GM18858 (cell line): ENCODE results near the gene AKAP13.

ENCODE experiments used
- ATAC-seq: cut with Tn5 transposase; IDR thresholded peaks from one replicate; pipeline ENCODE4 v1.9.1; 2021; ENCODE audit not compliant: unreplicated experiment

The AKAP13 gene

DNA sequence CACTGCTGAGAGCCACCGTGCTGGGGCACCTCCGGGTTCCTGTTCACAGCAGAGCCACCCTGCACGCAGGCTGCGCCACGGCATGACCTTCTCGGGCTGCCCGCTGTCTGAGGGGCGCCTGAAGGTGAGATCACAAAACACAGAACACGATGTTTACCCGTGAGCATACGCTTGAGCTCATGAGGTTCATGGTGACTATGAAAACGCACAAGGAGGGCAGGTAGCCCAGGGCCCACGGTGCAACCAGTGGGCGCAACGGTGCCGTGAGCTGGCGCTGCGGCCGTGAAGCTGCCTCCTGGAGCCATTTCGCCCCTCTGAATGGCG, 378.2 kb downstream of the AKAP13 start:
- no peak for ATAC-seq

DNA sequence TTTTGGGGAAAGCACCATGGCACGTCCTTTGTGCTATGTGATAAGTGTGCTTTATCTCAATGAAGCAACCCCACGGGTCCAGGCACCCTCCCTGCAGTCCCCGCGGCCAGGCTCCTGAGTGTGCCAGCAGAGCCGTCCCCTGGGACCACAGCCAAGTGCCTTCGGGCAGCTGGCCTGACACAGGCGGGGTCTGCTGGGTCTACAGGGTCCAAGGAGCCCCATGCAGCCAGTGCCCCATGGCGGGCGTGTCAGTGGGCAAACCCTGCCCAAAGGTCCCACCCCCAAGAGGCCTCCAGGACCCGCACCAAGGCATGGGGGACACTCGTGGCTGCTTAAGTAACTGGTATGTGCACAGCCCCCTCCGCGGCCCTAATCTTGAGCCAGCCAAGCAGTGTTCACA, 379.0 kb downstream of the AKAP13 start:
- ATAC-seq = no peak

DNA sequence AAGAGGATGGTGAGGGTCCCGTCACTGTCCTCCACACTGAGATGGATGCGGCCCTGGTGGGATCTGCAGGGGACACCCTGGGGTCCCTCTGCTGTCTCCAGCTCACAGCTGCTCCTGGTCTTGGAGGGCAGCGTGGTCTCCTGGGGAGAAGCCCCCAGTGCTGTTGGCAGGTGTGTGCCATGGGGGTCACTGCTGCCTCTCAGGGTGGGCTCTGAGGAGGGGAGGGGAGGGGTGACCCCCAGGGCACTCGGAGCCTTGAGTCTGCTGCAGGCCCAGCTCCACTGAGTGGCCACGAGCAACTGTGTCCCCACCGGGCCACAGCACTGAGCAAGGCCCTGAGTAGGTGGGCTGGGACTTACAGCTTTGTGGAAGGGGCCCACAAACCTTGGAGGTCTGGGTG, 379.6 kb downstream of the AKAP13 start:
- no peak for ATAC-seq

DNA sequence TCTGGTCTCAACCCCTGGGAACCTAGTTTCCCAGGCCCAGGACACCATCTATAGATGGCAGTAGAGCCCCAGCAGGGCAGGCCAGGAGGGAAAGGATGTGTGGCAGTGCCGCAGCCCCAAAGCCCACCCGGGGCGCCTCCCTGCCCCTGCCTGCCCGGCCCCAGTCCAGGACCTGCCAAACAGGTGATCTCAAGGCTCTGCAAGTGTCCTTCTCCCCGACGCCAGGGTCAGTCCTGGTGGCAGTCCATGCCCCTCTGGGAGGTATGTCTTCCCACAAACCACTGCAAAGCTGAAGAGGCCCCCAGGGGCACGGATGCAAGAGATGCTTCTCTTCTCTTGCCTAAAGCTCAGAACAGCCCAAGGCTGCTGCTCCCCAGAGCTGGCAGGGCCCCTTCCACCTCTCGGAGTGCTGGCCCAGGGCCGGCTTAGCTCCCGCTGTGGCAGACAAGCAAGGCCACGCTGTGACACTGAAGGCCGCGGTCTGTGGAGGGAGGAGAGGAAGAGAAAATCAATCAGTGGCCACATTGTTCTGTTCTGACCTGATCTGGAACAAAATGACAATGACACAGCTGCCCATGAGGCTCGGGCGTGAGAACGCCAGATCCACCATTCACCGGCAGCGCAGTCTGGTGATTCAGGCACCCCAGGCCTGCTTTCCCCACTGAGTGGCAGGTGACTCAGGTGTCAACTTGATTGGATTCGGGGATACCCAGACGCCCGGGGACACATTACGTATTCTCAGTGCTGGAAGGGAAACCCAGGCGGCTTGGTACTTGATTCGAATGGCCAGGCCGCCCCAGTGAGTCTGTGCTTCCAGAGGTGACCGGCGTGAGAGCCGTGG, 380.3 kb downstream of the AKAP13 start:
- no peak for ATAC-seq

DNA sequence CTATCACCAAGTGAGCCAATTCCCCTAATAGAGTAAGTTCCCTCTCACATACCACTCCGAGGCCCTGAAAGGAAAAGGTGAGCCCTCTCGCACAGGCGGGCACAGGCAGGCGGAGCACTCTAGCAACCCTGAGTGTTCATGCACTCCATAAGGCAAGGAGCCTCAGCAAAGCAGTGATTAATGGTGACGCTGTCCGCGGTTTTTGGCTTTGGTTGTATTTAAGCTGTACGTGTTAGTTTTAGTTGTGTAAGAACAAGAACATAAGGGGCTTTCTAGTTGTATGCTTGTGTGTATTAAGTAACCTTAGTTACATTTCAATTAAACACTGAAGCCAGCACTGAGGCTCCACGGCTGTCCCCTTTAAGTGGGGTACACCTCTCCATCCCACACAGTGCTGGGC, 381.2 kb downstream of the AKAP13 start:
- ATAC-seq = no peak

DNA sequence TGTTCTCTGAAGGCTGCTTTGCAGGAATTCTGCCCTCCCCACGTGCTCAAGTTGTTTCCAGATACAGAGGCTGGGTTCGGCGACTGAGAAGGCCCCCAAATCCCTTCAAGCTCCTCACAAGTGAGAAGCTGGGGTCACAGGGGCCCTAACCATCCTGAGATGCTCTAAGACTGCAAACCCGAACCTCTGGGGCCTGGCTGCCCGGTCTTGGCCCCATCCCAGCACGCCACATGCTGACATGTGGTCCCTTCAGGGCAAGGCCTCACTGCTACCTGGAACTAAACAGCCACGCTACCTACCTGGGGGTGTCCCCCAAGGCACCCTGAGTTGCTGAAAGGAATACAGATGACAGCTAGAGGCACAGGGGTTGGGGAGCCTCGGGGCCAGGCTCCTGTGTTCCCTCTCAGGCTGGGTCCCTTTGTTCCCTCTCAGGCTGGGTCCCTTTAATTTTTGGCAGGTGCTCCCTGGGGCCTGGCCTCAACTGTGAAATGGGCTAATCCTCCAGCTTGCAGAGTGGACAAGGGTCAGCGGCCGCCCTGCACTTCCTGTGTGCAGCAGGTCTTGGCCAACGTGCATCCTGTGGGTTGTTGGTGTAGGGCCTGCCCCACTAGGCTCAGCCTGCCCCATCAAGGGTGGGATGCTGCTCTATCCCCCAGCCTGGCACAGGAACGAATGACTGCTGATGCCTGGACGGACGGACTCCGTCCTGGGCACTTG, 381.8 kb downstream of the AKAP13 start:
- no peak for ATAC-seq

DNA sequence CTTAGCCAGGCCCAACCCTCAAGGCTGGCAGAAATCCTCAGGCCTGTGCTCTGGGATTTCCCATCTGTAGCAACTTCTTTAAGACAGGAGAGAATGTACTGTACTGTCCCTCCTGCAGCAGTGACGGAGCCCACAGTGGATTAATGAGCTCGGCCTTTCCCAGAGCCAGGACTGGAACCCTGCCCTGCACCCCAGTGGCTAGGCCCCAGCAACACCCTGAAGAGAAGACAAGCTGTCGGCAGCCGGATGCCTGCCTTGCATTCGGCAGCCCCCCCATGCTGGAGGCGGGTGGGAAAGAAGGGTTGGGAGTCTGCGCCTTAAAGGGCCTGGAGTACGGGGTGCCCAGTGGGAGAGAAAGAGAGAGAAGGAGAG, 382.3 kb downstream of the AKAP13 start:
- no peak for ATAC-seq

DNA sequence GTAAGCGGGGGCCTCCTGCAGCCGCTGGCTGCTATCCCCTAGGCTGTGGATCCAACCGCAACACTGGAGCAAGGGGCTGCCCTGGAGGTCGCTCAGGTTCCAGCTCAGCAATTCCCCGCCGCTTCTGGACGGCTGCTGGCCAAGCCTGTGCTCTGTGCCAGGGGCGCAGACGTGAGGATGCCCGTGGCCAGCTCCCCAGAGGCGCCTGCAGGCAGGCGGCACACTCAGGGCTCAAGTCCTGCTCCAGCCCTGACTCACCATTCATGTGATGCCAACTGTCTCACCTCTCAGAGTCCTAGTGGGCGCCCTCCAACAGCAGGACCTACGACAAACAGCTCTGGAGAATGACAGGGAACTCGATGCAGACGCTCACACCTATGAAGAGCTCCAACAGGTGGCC, 382.8 kb downstream of the AKAP13 start:
- ATAC-seq = no peak

DNA sequence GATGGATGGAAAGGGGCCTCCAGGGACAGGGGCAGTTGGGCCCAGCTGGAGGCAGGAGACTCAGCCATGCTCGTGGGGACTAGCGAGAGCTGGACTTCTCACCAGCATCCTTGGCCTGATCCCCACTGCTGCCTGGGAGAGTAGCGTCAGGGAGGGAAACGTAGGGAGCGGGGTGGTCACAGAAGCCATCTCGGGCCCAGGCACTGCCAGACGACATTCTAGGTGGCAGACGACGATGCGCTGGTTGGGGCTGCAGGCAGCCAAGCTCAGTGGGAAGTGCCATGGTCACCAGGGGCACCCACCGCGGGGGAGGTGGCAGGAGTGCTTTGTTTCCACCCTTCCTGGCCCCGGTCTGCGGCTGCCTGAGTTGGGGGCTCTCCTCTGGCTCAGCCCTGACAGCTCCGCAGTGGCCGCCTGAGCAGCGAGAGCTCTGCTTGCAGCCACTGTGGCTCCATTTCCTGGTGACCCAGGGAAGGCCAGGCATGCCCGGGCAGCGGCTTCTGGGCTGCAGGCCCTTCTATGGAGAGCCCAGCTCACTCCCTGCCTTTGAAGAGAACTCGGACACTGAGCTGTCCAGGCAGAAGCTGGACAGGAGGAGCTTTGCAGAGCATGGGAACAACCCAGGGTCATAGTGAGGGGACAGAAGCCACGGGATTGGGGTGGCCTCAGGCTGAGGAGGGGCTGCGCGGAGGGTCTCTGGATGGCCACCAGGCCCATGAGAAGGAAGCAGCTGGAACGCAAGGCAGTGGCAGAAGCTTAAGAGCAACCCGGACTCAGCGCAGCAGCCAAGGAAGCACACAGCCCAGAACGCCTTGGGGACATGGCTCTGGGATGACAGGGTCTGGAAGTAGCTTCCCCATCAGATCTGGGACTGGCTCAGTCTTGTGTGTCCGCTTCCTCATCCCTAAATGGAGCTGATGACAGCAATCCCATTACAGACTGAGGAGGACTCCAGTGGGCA, 383.6 kb downstream of the AKAP13 start:
- ATAC-seq = no peak

DNA sequence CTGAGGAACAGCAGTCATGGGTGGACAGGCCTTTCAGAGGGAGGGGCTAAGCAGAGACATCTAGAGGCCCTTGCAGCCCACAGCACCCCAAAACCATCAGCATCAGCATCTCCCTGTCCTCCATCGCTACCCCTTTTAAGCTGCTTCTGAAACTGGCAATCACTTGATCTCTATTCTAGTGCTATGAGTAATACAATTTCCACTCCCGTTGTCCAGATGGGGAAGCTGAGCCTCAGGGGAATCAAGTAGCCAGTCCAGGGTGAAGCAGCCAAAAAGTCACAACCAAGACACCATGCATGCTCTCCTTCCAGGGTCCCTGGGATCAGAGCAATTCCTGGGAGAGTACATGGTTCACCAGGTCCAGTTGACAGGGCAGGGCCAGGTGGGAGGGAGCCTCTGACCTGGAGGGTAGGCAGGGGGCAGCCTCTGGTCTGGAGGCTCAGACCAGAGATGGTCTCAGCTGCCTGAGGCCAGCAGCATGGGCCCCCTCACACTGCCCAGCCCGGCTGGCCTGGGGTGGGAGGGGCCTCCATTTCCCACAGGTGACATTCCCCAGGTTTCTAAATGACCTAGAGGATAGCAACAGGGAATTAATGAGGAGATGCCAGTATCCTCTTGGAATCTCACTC, 384.4 kb downstream of the AKAP13 start:
- no peak for ATAC-seq

DNA sequence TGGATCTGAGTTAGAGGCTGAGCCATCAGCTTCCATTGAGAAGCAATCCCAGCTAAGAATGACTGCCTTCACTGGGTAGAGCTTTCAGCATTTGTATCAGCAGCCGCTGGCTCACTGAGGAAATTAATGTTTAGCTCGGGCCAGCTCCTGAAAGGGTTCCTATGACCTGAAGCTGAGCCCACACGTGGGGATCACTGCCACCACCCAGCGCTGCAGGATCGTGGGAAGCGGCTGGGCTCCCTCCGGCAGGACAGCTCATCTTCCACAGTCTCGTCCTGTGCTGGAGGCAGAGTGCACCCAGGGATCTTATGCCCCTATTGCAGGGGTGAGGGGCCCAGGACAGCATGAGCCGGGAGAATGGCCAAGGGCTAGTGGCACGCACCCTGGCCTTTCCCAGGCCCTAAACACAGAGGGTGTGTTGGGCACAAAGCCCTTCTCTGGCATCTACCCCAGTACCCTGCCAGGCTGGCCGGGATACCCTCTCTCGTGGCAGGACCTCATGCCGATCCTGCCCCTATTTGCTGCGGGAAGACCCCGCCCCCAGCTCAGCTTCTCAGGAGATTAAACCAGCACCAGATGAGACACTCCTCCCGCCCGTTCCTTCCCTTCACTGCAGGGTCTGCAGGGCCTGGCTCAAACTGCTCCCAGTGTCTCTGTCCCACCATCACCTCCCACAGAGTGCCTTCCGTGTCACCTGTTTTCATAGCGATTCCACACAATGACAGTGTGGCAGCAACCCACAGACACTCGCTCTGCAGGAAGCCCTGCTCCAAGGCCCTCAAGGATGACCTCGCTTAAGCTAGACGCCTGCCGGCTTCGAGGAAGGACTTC, 385.8 kb downstream of the AKAP13 start:
- ATAC-seq = no peak

DNA sequence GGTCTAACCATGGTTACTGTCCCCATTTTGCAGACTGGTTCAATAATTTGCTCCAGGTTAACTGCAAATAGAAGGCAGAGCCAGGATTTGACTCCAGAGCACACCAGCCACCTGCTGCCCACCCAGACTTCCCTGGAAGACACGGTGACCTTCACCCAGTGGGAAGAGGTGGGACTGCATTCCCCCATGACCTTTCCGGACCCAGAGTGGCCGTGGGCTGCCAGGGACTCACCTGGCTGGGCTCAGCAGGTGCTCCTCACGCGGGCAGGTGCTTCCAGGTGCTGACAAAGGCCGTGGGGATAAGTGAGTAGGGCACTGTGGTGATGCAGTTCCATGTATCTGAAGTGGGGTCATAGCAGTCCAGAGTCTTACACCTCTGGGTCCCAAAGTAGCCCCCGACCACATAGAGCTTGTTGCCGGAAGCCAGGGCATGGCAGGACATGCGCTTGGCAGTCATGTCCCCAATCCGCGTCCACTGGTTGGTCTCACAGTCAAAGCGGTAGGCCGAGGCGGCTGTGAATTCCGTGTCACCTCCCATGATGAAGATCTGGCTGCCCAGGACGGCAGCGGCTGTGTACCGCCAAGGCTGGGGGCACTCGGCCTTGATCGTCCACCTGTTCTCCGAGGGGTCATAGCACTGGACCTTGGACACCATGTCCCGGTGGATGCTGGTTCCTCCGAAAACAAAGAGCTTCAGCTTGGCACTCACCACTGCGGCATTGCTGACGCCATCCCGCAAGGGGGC, 387.6 kb downstream of the AKAP13 start:
- no peak for ATAC-seq

DNA sequence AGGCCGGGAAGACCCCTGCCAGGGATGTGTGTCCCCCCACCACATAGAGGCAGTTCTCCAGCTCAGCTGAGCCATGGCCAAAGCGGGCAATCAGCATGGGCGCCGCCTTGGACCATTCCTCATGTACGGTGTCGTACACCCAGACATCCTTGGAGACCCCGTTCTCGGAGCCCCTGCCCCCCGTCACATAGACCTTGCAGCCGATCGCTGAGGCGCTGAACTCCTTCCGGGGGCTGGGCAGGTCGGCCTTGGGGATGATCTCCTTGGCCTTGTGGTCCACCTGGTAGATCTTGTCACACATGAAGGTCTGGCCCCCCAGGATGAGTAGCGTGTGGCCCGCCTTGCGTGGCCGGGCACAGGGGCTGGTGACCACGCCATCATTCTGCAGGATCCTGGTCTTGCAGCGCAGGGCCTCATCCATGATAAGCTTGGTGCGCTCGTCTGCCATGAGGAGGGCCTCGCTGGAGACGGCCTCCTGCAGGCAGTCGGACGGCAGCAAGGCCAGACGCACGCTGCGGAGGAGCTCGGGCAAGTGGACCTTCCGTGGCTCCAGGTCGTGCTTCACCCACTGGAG, 388.3 kb downstream of the AKAP13 start:
- ATAC-seq = no peak

DNA sequence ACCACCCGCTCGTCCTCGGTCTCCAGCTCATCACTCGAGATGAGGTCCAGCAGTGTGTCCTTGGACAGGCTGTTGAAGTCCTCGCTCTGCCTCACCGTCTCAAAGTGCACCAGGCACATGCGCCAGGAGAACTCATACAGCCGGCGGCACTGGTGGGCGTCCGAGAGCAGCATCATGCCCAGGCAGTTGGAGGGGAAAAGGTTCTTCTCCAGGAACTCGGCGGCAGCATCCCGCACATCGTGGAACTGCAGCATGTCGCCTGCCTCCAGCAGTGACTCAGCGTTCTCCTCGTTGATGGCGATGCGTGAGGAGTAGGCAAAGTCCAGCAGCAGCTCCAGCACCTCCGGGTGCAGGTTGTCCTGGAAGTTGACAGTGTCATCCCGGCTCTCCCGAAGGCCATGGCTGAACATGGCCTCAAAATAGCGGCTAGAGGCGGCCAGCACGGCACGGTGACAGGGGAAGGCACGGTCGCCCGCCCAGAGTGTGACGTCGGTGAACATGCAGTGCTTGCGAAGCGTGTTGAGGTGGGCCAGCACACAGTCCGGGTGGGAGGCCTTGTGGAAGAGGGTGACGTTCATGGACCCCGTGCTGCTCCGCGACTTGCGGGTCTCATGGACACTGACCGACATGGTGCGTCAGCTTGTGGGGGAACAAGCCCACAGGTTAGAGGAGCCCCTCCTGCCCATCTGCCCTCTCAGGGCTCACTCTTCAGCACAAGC, 388.9 kb downstream of the AKAP13 start:
- ATAC-seq = no peak

DNA sequence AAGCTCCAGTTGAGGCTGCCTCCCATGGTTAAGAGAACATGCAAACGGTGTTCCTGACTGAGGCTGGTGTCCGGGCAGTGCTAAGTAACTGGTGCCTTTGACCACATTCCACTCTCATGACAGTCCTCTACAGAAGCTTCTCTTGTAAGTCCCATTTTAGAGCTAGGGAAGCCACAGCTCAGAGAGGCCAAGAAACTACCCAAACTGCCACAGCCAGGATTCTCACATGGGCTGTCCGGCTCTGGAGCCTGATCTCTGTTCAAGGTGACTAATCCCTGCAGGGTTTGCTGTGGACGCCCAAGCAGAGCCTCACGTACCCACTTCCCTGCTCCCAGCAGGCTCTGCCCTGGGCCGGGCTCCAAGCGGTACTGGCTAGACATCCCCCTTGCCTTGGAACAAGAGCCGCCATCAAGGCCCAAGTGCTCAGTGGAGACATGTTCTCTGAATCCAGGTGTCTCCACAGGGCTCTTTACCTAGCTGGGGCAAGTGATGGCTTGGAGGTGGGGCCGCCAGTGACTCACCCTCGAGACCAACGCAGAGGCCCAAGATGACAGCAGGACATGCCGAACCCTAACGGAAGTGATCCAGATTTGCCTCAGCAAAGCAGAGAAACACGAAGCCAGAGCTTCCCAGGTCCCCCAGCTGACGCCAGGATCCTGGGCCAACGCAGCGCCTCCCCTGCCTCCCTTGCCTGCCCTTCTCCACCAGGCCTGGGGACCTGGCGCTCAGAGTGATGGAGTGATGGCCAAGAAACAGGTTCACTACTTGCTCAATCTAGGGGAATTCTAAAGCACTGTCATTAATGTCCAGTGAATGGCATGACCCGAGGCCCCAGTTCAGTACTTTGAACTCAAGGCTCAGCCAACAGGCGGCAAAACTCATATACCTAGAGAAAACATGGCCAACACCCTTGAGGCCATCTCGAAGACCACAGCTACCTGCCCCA, 390.0 kb downstream of the AKAP13 start:
- ATAC-seq = no peak

DNA sequence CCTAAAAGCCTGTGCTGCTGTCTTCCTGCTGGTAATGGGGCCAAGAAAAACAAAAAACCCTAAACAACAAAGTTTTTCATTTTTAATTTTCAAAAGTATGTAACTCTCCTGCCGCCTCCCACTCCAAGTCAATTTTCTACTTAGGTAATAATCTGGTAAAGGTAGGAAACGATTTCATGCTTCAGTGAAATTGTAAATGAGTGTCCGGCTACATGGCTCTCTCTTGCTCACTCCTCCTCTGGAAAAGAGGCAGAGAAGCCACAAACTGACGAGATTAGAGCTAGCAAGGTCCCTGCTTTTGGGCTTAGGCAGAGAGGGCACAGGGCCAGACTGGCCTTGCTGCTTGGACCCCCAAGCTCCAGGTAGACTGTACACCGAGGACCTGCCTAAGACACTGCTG, 390.9 kb downstream of the AKAP13 start:
- ATAC-seq = no peak

DNA sequence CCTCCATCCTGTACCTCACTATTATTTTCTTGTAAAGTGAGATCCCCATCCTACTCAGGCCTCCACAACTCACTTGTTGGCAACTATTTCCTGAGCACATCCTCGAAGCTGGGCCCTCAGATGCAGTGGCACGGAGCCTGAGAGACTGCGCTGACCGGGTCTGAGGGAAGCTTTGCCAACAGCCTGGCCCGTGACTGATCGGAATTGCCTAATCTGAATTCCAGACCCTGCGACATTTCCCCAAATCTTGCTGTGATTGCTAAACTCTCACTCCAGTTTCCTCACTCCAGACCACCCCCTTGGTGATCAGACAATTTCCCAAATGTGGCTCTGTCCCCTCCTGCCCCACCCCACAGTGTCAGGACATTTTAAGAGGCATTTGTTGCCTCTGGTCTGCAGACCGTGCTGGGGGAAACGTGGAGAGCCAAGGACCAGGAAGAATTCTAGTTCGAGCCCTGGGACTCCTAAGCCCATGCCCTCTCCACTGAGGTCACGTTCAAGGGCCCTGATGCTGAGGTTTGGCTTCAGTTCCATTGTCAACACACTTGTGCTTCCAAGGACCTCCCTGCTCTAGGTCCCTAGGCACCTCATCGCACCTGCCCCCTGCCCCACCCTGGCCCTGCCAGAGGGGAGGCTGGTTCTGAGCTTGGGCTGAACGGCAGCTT, 391.5 kb downstream of the AKAP13 start:
- ATAC-seq = no peak
